ENCODE data around the gene KCNMB2.
"Not testable (repeated sequence)": the region's sequence is repeated elsewhere in the genome, so short reads cannot be mapped to it uniquely, and the experiment has no call there.

Gene KCNMB2

DNA sequence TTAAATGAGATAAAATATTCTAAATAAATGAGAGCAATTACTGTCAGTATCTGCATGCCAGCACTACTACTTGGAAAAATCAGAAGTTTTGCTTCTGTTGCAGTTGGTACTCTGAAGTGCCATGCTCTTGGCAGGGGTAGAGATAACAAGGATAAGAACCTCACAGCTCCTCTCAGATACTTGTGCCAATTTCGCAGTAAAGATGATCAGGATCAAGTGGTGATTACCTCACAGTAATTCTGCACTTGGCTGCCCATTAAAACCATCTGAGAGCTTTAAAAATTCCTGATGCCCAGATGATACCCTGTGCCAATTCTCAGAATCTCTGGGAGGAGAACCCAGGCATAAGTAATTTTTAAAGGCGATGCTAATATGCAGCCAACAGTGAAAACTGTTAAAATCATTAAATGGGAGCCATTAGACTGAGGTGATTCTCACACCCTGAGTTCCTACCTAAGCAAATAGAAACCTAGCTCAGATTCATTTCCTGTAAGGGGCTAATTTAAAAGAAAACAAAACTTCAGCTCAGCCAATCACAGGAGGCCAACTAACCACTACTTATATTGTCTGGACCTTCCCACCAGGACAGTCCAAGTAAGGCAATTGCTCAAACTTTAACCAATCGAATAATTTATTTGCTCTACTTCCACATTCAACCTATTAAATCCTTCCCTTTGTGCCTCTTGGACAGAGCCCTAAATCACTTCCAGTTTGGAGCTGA lies 171.2 kb downstream of the KCNMB2 start:
- no peak for DNase-seq

DNA sequence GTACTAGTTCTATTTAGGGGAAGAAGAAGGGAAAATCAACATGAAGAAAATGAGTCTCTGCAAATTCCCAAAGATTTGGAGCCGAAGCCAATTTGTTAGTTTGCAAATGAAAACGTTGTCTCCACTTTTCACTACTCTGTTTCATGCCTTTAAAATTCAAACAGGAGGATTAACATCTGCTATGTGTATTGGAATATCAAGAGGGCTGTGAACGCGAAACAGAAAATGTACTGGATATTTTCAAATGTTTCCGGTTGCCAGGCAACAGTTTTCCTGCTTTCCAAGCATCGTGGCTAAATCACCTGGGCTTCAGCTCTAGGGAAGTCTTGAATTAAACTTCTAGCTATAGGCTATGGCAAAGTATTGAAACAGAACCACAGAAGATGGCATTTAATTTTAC lies 172.8 kb downstream of the KCNMB2 start:
- no peak for DNase-seq

DNA sequence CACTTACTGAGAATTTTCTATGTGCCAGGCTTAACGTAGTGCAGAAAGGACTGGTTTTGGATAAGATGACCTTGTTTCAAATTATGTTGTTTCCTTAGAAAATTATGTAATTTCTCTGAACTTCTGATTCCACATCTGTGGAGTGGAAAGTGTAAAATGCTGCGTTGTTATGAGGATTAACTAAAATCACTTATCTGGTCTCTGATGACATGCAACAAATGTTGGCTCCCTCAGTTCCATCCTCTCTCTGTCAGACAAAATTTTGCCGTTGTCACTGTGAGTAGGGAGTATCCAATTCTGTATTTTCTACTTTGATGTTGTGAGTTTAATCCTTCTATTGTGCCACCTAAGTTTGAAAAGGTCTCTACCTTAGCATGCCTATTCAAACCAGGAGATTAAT lies 175.5 kb downstream of the KCNMB2 start:
- no peak for DNase-seq

DNA sequence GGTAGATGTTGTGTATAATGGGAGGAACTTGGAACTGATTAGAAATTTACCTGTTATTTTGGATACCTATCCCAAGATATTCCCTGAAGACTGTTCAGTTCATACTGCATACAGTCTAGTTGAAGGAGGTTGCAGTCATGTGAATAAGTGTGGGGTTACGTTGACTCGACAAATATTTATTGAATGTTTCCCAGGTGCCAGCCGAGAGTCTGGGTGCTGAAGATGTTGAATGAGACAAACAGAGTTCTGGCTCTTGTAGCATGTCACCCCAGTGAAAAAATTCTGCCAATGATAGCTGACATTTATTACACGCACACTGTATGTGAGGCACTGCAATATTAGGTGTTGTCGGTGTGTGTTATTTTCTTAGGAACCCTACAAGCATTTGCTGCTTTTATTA lies 176.0 kb downstream of the KCNMB2 start:
- no peak for DNase-seq

DNA sequence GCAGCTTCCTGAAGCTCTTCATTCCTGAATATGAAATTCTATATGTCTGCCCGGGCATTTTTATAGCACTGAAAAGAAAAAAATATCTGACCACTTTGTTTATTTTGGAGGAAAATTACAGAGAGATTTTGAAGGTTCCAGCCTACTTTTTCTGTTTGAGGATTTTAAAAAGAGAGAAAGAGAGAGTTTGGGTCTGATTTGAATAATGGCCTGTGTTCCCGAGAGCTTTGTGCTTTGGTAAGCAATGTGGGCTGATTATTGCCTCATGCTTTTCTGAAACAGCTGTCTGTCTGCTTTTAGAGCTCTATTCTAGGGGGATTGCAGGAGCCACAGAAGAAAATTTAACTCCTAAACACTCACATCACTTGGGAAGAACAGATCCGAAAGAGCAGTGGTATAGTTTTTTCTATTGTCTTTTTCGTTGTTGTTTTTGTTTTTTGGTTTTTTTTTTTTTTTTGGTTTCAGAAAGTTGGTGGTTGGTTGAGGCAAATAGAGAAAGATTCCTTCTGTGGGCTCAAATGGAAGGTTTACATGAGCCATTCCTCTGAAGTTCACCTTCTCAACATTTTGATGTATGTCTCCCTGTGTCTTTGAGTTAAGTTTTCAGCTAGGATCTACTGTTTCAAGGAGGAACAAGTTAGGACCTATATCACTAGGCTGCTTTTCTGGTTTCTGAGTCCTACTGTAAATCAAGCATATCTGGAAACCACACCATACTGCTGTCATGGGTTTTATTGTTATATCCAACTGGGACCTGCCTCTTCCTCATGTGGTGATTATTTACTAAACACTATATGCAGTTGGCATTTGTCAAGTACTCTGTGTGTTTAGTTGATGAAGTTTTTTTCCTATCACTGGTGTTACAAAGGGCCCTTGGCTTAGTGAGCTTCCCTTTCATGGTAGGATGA lies 178.9 kb downstream of the KCNMB2 start:
- no peak for DNase-seq

DNA sequence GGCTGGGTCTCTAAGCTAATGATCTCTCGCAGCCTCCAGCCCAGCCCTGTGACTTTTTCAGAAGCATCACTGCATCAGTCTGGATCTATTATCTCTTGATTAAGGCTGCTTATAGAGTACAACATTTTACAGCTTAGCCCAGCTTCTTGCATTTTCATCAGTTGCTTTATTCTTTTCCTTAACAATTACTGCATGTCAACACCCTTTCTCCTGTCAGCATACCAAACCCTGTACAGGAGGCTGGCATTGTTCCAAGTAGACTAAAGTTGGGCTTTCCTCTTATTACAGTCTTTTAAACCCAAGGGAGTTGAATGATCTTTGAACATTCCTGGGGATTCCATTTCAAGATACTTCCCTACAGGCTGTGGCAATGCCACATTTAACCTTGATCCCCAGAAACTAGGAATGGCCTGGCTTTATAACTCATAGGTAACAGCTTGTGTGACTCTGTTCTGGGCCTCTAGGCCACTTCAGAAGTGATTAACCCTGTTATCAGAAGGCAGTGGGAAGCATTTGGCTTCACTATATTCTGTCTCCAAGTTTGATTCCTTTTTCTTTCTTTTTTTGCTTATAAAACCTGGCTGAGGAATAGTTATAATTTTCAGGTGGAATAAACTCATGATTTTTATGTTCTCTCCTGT lies 182.9 kb downstream of the KCNMB2 start:
- no peak for DNase-seq

DNA sequence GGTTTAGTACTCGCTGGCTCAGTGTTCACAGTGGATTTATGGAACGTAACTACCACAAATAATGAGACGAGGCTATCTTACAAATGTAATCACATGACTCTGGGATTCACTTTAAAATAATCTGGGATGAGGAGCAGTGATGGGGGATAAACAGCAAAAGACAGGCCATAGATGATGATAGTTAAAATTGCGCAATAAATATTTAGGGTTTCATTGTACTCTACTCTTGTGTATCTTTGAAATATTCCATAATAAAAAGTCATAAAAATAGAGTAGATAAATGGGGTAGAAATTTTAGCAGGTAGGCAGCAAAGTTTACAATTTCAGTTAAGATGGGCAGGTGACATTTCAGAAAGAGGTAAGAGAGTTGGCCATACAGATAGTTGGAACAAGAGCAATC lies 196.6 kb downstream of the KCNMB2 start:
- DNase-seq = no peak

DNA sequence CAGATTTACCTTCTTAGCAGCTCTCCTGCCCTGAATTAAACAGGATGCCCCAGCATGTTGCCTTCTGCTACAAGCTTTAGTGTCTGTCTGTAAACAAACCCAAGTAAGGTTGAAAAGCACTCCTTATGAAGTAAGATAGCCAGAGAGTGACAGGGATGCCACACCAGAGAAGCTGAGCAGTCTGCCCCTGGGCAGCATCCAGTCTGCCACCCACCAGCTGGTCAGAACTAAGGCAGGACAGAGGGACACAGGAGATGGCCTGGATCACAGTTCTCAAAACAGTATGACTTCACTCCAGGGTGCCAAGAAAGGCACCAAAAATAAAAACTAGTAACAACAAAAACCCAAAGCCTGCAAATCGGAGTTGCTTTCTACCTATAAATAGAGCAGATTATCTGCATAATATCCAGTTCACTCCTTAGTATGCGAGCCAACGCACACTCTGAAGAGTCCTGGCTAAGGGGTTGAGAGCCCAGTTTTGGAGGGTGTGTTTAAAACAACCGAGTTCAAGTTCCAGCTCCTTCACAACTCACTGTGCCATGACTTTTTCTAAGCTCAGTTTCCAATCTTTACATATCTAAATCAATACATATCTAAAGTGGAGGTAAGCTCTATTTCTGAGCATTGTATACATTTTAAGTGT lies 198.9 kb downstream of the KCNMB2 start:
- no peak for DNase-seq

DNA sequence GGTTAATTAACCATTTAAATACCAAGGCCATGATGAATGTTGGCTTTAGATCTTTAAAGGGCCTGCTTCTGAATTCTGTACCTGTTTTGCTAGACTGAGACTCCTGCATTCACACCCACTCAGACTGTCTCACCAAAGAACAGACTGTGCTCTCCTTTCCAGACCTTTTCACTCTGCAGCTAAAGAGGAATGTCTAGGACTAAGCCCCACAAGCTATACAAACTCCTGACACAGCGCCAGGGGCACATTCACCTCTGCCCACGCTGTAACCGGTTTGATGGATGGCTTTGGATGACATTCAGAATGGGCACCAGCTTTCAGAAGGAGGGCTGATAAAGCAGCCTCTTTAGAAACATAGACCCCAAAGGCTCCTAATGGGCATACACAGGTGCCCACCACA lies 200.1 kb downstream of the KCNMB2 start:
- no peak for DNase-seq

DNA sequence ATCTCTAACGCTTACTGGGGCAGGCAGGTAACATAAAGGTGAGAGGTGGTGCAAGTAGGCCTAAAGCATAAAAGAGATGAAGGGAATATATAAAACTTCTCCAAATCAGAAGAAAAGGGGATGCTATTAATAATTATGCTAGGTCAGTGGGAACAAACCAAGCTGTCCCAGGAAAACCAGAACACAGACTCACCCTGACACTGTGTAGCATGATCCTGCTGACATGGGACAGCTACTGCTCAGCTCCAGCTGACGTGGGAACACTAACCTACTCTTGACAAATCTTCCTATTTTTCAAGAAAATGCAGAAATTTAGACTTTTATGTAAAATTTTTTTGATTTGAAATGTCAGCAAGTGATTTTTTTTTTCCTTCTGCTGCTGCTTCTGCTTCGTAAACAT lies 203.5 kb downstream of the KCNMB2 start:
- DNase-seq = no peak

DNA sequence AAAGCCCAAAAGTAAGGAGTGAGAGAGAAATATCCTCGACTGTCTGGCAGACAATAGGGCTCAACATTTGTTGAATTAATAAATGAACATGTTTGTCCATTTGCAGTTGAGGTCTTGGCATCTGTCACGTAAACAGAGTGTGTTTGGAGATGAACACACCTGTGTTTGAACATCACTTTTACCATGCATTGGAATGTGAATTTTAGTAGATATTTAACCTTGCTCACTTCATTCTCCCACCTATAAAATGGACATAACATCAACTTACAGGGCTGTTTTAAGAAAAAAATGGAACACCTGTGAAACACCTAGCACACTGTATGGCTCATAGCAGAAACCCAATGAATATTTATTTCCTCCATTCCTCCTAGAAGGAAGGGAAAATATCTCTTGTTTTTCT lies 204.8 kb downstream of the KCNMB2 start:
- no peak for DNase-seq

DNA sequence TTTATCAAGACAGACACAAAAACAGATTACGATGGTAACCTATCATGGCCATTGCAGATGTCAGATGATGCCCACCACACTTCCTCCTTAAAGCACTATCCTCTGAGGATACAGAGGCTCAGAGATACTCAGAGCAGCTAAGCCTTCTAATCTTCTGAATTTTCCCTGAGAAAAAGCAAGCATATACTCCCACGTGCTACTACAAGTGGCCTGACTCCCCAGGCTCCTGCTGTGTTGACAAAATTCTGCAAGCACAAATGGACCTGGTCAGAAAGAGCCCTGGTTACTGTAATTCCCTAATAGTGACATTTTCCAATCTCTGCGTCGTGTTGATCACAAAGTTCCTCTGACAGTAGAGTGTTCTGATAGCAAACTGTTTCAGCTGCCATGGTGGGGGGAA lies 207.1 kb downstream of the KCNMB2 start:
- DNase-seq = no peak

DNA sequence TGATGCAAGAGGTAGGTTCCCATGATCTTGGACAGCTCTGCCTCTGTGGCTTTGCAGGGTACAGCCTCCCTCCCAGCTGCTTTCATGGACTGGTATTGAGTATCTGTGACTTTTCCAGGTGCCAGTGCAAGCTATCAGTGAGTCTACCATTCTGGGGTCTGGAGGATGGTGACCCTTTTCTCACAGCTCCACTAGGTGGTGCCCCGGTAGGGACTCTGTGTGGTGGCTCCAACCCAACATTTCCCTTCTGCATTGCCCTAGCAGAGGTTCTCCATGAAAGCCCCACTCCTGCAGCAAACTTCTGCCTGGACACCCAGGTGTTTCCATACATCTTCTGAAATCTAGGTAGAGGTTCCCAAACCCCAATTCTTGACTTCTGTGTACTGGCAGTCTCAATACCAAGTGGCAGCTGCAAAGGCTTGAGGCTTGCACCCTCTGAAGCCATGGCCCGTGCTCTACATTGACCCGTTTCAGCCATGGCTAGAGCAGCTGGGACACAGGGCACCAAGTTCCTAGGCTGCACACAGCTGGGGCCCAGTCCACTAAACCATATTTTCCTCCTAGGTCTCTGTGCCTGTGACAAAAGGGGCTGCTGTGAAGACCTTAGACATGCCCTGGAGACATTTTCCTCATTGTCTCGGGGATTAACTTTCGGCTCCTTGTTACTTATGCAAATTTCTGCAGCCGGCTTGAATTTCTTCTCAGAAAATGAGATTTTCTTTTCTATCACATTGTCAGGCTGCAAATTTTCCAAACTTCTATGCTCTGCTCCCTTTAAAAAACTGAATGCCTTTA lies 209.8 kb downstream of the KCNMB2 start:
- not testable (repeated sequence) for DNase-seq

DNA sequence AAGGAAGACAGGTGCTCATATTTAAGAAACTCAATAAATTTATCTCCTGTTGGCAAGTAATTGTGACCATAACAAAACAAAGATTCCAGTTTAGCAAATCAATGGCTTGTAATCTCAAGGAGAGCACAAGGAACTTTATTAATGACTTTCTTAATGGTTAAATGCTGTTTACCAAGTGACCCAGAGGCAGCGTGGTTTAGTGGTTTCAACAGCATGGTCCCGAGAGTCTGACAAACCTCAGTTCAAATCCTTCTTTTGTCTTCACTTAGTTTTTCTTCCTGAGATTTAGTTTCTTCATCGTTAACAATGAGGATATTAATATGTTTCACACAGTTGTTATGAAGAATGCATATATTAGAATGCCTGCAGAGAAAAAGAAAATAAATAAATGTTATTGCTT lies 212.6 kb downstream of the KCNMB2 start:
- DNase-seq = no peak

DNA sequence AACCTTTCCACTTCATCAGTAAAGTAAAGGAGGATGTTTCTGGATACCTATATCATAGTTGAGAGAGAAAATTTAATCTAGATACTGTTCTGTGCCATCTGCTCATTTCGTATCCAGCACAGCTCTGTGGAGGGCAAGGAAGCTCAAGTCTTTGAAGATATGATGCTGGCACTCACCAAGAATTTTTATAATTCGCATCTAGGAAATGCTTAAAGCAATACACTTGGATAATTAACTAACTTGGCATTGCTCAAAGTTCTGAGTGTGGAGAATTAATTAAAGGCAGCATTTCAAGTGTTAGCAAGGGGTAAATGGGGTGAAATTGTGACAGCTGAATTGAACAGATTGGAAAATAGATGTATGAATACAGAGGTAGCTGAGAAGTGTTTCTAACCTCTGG lies 213.2 kb downstream of the KCNMB2 start:
- no peak for DNase-seq

DNA sequence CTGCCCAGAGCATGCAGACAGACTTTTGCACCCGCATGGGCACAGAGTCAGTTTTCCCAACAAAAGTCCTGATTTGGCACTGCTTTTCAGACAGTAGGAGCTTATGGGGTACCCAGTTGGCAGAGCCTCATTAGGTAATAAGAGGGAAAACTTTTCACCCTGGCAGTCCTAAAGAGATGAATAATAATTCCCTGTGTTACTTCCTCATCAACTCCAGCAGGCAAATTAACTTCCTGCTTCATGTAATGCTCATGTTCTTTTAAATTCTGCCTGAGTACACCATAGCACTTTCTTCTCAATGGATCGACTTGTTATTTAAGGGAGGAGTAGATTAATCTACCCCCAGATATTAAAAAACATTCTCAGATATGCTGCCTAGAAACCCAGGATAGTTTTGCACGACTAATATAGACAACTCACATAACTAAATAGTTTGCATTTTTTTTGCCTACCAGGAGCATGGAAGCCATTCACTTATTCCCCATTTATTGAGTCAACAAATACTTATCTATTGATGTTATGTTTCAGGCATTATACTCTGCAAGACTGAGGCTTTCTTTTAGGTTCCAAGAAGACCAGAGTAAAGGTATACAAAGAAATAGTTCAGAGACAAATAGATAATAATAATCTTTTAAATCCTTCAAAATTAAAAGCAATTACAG lies 214.5 kb downstream of the KCNMB2 start:
- DNase-seq = no peak

DNA sequence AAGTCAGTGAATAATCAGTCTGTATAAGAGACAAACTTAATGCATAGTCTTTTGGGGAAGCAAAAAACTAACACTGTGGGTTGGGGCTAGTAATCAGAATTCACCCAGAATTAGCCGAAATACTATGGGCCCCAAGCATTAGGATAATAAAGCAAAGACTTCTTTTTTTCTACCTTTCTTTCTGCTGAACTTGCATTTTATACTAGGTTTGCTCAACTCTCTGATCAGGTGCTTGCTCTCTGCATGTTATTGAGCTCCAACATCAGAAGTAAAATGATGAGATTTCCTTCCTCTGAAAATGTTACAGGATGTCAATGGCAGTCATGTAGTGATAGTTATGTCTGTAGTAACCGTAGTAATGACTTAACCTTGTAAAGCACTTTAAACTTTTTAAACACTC lies 216.6 kb downstream of the KCNMB2 start:
- no peak for DNase-seq

DNA sequence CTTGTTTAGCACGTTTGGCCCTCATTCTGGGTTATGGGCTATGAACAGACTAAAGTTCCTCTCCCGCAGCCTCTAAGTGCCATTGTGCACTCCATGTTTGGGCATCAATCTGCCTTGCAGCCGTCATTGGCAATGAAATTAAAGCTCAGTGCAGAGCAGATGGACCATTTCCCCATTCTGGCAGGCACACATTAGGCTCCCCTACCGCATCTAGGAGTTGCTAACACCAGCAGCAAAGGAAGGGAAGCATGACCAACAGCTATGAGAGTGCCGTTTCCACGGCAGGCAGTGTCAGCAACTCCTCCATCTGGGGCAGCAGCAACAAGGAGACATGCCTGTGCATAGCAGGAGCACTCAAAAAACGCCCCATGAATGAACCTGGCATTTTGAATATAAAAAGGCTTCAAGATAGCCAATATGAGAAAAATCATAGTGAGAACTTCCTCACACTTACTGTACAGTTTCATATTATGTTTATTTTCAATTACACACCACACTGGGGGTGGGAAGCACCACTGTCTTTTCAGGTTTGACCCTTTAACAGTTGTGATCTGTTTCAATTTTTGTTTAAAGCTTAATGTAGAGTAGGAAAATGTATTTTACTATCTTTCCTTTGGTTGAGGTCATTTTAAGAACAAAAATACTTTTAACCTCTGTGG lies 218.7 kb downstream of the KCNMB2 start:
- no peak for DNase-seq

DNA sequence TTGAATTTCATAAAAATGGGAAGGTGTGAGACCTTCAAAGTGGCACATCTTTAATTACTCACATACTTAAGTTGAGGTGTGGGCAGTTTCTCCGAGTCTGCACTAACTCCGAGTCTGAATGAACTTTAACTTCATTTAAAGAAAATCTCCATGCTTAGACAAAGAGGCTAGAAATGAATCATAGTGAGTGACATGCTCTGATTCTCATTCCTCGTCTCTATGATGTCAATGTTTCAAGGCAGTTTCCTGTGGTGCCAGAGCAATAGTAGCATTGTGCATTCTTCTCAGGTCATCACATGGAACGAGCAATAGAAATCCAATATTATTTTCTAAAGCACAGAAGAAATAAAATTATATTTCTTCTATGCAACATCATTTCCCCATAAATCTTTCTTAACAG lies 224.8 kb downstream of the KCNMB2 start:
- DNase-seq = no peak

DNA sequence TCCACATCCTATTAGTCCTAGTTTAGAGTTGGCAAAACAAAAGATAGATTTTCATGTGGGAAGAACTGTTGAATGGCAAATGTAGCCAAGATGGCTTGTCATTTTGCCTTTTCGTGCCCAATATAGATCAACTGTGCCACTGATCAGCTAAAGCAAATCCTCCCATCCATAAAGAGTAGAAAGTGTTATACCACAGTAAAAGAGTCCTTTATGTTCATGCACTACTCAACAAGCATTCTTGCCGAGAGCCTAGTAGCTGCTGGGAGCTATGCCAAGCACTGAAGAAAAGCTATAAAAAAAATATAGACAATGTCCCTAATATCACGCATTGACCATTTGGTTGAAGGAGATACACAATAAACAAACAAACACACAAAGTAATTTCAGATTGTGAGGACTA lies 225.2 kb downstream of the KCNMB2 start:
- no peak for DNase-seq

DNA sequence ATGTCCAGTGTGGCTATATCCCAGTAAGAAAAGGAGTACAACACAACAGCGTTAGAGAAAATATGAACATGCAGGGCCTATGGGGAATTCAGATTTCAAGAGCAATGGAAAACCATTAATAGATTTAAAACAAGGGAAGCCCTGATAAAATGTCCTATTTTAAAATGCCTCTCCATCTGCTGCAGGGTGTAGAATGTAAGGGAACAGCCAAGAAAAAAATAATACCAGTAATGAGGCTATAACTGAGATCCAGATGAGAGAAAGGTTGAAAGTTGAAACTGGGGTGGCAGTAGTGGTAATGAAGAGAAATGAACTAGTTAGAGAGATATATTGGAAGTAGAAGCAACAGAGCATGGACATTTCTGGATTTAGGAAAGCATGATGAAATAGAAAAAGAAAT lies 226.1 kb downstream of the KCNMB2 start:
- DNase-seq = no peak
